WTC11 (cell line): ENCODE data around the gene TPGS2. TPM values are rescaled to one million over a fixed set of nuclear protein-coding genes. Genes with fewer than 3 reads are reported as not detected.

Source experiments
- ATAC-seq: fragments of 200-7000 bp; cut with Tn5 transposase; 2 replicates; pipeline ENCODE4 v1.10.0; 2021; ENCODE audit warnings: mild to moderate bottlenecking, moderate library complexity
- CTCF ChIA-PET: fragments of 300-600 bp; sonication (Branson Sonifier 250); formaldehyde crosslinking; loops from one replicate; lab custom pipeline; 2021; ENCODE audit warnings: antibody characterized with exemption; lab: Charles Lee
- POLR2A ChIA-PET: fragments of 350-600 bp; sonication (Branson Sonifier 250); formaldehyde crosslinking; loops from one replicate; lab custom pipeline; 2021; ENCODE audit warnings: antibody characterized with exemption; lab: Charles Lee
- DNase-seq: peaks from one replicate; pipeline ENCODE4 v3.0.0; 2021; ENCODE audit warnings: low spot score
- H3K27ac Mint-ChIP-seq: 2 replicates; pipeline ENCODE4 v1.8.0; 2021; ENCODE audit warnings: mixed read lengths
- H3K27me3 Mint-ChIP-seq: 2 replicates; pipeline ENCODE4 v1.8.0; 2021; ENCODE audit warnings: low read depth, mild to moderate bottlenecking, moderate library complexity, mixed read lengths
- H3K36me3 Mint-ChIP-seq: 2 replicates; pipeline ENCODE4 v1.8.0; 2021; ENCODE audit warnings: mixed read lengths
- H3K4me1 Mint-ChIP-seq: 2 replicates; pipeline ENCODE4 v1.8.0; 2022; ENCODE audit warnings: mixed read lengths
- H3K4me3 Mint-ChIP-seq: 2 replicates; pipeline ENCODE4 v1.8.0; 2021; ENCODE audit warnings: mild to moderate bottlenecking, moderate library complexity, mixed read lengths
- H3K9me3 Mint-ChIP-seq: 2 replicates; pipeline ENCODE4 v1.8.0; 2021; ENCODE audit warnings: mixed read lengths
- ETV6 ChIP-seq: sonication (generic); formaldehyde crosslinking; IDR thresholded peaks from 2 replicates; pipeline ENCODE4 v1.8.1; 2022; ENCODE audit warnings: mild to moderate bottlenecking, missing genetic modification reagents
- GTF2I ChIP-seq: fragments of 250-450 bp; sonication (Bioruptor Pico); conservative IDR thresholded peaks from 2 replicates; pipeline ENCODE4 v1.4.0; 2021; ENCODE audit warnings: mild to moderate bottlenecking
- IRF2 ChIP-seq: sonication (generic); formaldehyde crosslinking; IDR thresholded peaks from 2 replicates; pipeline ENCODE4 v1.8.0; 2022; ENCODE audit warnings: low read depth, missing genetic modification reagents, borderline replicate concordance
- MXD4 ChIP-seq: fragments of 250-450 bp; sonication (Bioruptor Pico); IDR thresholded peaks from 2 replicates; pipeline ENCODE4 v1.8.0; 2021; ENCODE audit warnings: mild to moderate bottlenecking, moderate library complexity, borderline replicate concordance
- MYBL2 ChIP-seq: sonication (generic); formaldehyde crosslinking; IDR thresholded peaks from 2 replicates; pipeline ENCODE4 v1.8.1; 2023; ENCODE audit warnings: mild to moderate bottlenecking, moderate library complexity, missing genetic modification reagents
- SP1 ChIP-seq: sonication (generic); formaldehyde crosslinking; conservative IDR thresholded peaks from 2 replicates; pipeline ENCODE4 v1.8.1; 2022; ENCODE audit warnings: missing genetic modification reagents
- ZNF263 ChIP-seq: sonication (generic); formaldehyde crosslinking; IDR thresholded peaks from 2 replicates; pipeline ENCODE4 v1.8.1; 2022; ENCODE audit warnings: low read depth, mild to moderate bottlenecking, moderate library complexity, missing genetic modification reagents
- ZNF396 ChIP-seq: fragments of 250-450 bp; sonication (Bioruptor Pico); IDR thresholded peaks from 2 replicates; pipeline ENCODE4 v1.8.0; 2021; ENCODE audit warnings: mild to moderate bottlenecking, moderate library complexity, borderline replicate concordance
- total RNA-seq: library from RNA; stranded (reverse); gene quantifications from 3 replicates; pipeline ENCODE4 v1.2.3, GENCODE V29; 2021
- TF ChIP-seq, protein P1 (sequence below): fragments of 250-450 bp; sonication (Bioruptor Pico); IDR thresholded peaks from 2 replicates; pipeline ENCODE4 v1.9.0; 2021; ENCODE audit warnings: moderate library complexity, mild to moderate bottlenecking, inconsistent platforms, borderline replicate concordance
- TF ChIP-seq, protein P2 (sequence below): sonication (generic); formaldehyde crosslinking; IDR thresholded peaks from 2 replicates; pipeline ENCODE4 v1.8.1; 2022; ENCODE audit warnings: mild to moderate bottlenecking, moderate library complexity, missing genetic modification reagents
- TF ChIP-seq, protein P3 (sequence below): sonication (generic); formaldehyde crosslinking; IDR thresholded peaks from 2 replicates; pipeline ENCODE4 v1.8.0; 2023; ENCODE audit warnings: missing genetic modification reagents, mild to moderate bottlenecking, borderline replicate concordance
- TF ChIP-seq, protein P4 (sequence below): sonication (generic); formaldehyde crosslinking; IDR thresholded peaks from 2 replicates; pipeline ENCODE4 v1.8.1; 2022; ENCODE audit warnings: missing genetic modification reagents, borderline replicate concordance
- TF ChIP-seq, protein P5 (sequence below): fragments of 200-600 bp; IDR thresholded peaks from 2 replicates; pipeline ENCODE4 v1.8.0; 2022; ENCODE audit warnings: antibody characterized with exemption

Gene TPGS2
- total RNA-seq, 1 experiment from 2014 or later = 96.9 TPM

DNA sequence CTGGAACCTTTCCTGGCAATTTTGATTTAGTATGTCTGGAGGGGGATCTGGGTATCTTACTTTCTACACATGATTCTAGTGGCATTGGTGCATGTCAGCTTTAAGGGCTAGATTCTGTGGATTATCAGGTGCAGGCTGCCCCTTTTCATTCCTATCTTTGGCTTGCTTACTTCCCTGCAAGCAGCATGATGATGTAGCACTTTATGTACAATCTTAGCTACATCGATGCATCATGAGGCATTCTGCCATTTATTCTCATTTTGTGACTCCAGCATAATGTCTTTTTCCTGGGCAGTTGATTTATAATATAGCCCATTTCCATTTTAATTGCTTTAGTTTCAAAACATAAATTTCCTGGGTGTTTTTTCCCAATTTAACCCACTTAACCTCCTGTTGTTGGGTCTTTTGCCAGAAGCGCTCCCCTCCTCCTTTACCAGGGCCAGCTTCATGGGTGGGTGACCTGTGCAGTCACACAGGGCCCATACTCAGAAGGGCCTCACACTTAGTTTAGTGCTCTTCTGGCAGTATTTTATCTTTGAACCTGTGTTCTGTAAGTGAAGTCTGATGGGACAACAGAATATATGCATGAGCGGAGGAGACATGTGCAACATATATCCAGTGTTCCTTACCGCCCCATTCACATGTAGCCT, 36.0 kb downstream of the TPGS2 start:
- Mint-ChIP-seq H3K27ac (no peak overlapping the region), H3K27me3 (no peaks in the 10 kb centered on the region), H3K4me3 (no peak overlapping the region), H3K4me1 (no peaks in the 10 kb centered on the region), H3K36me3 (peaks cover 54% of the 10 kb centered on the region), H3K9me3 (no peaks in the 10 kb centered on the region; the same call in 1 of the 2 replicates)
- ChIA-PET CTCF (no interaction called here), POLR2A (no interaction called here)
- no peak for DNase-seq
- no peak for ATAC-seq
- TF ChIP-seq ETV6 (CRISPR knock-in tag) (no peak), MYBL2 (CRISPR knock-in tag) (no peak), SP1 (CRISPR knock-in tag) (no peak), ZNF396 (no peak)
- TF ChIP-seq, protein P1, sequence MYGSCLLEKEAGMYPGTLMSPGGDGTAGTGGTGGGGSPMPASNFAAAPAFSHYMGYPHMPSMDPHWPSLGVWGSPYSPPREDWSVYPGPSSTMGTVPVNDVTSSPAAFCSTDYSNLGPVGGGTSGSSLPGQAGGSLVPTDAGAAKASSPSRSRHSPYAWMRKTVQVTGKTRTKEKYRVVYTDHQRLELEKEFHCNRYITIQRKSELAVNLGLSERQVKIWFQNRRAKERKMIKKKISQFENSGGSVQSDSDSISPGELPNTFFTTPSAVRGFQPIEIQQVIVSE = no peak
- TF ChIP-seq, protein P2, sequence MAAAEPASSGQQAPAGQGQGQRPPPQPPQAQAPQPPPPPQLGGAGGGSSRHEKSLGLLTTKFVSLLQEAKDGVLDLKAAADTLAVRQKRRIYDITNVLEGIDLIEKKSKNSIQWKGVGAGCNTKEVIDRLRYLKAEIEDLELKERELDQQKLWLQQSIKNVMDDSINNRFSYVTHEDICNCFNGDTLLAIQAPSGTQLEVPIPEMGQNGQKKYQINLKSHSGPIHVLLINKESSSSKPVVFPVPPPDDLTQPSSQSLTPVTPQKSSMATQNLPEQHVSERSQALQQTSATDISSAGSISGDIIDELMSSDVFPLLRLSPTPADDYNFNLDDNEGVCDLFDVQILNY (CRISPR knock-in tag) = no peak
- TF ChIP-seq, protein P3, sequence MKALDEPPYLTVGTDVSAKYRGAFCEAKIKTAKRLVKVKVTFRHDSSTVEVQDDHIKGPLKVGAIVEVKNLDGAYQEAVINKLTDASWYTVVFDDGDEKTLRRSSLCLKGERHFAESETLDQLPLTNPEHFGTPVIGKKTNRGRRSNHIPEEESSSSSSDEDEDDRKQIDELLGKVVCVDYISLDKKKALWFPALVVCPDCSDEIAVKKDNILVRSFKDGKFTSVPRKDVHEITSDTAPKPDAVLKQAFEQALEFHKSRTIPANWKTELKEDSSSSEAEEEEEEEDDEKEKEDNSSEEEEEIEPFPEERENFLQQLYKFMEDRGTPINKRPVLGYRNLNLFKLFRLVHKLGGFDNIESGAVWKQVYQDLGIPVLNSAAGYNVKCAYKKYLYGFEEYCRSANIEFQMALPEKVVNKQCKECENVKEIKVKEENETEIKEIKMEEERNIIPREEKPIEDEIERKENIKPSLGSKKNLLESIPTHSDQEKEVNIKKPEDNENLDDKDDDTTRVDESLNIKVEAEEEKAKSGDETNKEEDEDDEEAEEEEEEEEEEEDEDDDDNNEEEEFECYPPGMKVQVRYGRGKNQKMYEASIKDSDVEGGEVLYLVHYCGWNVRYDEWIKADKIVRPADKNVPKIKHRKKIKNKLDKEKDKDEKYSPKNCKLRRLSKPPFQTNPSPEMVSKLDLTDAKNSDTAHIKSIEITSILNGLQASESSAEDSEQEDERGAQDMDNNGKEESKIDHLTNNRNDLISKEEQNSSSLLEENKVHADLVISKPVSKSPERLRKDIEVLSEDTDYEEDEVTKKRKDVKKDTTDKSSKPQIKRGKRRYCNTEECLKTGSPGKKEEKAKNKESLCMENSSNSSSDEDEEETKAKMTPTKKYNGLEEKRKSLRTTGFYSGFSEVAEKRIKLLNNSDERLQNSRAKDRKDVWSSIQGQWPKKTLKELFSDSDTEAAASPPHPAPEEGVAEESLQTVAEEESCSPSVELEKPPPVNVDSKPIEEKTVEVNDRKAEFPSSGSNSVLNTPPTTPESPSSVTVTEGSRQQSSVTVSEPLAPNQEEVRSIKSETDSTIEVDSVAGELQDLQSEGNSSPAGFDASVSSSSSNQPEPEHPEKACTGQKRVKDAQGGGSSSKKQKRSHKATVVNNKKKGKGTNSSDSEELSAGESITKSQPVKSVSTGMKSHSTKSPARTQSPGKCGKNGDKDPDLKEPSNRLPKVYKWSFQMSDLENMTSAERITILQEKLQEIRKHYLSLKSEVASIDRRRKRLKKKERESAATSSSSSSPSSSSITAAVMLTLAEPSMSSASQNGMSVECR (CRISPR knock-in tag) = no peak
- TF ChIP-seq, protein P4, sequence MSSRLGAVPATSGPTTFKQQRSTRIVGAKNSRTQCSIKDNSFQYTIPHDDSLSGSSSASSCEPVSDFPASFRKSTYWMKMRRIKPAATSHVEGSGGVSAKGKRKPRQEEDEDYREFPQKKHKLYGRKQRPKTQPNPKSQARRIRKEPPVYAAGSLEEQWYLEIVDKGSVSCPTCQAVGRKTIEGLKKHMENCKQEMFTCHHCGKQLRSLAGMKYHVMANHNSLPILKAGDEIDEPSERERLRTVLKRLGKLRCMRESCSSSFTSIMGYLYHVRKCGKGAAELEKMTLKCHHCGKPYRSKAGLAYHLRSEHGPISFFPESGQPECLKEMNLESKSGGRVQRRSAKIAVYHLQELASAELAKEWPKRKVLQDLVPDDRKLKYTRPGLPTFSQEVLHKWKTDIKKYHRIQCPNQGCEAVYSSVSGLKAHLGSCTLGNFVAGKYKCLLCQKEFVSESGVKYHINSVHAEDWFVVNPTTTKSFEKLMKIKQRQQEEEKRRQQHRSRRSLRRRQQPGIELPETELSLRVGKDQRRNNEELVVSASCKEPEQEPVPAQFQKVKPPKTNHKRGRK (CRISPR knock-in tag) = no peak

DNA sequence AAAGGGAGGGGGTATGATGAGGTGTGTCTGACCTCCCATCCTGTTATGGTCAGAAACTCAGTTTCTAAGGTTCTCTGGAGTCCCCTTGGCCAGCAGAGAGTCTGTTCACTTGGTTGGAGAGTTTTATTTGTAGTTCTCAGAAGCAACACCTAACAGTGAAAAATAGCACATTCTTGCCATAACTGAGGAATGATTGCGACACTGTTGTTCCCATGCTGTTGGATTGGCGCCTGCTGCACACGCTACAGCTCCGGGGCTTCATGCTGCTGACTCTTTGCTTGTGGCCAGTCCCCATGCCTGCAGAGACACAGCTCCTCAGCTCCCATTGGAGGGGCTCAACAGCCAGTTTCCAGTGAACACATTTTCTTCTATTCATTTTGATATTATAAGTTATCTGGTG, 42.1 kb downstream of the TPGS2 start:
- Mint-ChIP-seq H3K4me1 (0 out of 2 replicates have a peak, but pooled peaks cover 4% of the 10 kb centered on the region), H3K27ac (no peak overlapping the region), H3K27me3 (no peaks in the 10 kb centered on the region), H3K4me3 (no peak overlapping the region), H3K36me3 (peaks cover 22% of the 10 kb centered on the region)
- CTCF ChIA-PET = interaction anchor here (1.1 kb wide), 1 partner anchor 26 kb away, joined by 3 read pairs; no protein-coding TSS in a partner anchor
- POLR2A ChIA-PET = no interaction called here
- ATAC-seq (no peak), DNase-seq (no peak)
- TF ChIP-seq MXD4 (no peak), IRF2 (no peak), ZNF263 (no peak), GTF2I (CRISPR knock-in tag) (no peak)
- TF ChIP-seq, protein P5, sequence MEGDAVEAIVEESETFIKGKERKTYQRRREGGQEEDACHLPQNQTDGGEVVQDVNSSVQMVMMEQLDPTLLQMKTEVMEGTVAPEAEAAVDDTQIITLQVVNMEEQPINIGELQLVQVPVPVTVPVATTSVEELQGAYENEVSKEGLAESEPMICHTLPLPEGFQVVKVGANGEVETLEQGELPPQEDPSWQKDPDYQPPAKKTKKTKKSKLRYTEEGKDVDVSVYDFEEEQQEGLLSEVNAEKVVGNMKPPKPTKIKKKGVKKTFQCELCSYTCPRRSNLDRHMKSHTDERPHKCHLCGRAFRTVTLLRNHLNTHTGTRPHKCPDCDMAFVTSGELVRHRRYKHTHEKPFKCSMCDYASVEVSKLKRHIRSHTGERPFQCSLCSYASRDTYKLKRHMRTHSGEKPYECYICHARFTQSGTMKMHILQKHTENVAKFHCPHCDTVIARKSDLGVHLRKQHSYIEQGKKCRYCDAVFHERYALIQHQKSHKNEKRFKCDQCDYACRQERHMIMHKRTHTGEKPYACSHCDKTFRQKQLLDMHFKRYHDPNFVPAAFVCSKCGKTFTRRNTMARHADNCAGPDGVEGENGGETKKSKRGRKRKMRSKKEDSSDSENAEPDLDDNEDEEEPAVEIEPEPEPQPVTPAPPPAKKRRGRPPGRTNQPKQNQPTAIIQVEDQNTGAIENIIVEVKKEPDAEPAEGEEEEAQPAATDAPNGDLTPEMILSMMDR = no peak
- TF ChIP-seq, all 79 proteins: peak for 0
- no peaks in the 10 kb centered on the region; the same call in 1 of the 2 replicates for H3K9me3 Mint-ChIP-seq
